HG02981 (cell line): ENCODE data around the gene SSTR5.

Experiments used
- ATAC-seq: cut with Tn5 transposase; IDR thresholded peaks from one replicate; pipeline ENCODE4 v1.9.1; 2021; ENCODE audit warnings: mild to moderate bottlenecking, moderate library complexity; ENCODE audit not compliant: unreplicated experiment

Gene SSTR5

DNA sequence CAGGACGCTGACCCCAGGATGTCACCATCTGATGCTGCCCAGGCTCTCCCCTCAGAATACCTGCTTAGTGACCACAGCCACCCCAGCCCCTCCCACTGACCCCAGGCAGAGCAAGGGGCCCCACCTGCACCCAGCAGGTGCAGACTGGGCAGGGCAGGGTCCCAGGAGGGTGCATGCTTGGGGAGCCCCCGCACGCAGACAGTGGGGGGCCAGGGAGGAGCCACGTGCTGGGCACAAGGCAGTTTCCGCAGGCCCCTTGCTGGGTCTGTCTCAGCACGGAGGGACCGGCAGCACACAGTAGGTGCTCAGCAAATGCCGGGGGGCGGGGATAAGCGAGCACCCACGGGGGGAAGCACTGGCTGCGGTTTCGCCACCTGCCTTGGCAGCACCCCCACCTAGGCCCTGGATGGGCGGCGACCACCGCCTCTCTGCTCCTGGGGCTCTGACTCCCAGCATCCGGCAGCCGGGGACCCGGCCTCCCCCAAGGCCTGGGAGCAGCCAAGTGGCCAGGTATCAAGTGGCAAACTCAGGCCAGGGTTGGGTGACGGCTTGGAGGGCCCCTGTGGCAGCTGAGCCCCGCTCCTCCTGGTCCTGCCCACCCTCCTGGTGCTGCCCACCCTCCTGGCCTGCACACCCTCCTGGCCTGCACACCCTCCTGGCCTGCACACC lies 18.7 kb upstream of the SSTR5 start:
- no peak for ATAC-seq

DNA sequence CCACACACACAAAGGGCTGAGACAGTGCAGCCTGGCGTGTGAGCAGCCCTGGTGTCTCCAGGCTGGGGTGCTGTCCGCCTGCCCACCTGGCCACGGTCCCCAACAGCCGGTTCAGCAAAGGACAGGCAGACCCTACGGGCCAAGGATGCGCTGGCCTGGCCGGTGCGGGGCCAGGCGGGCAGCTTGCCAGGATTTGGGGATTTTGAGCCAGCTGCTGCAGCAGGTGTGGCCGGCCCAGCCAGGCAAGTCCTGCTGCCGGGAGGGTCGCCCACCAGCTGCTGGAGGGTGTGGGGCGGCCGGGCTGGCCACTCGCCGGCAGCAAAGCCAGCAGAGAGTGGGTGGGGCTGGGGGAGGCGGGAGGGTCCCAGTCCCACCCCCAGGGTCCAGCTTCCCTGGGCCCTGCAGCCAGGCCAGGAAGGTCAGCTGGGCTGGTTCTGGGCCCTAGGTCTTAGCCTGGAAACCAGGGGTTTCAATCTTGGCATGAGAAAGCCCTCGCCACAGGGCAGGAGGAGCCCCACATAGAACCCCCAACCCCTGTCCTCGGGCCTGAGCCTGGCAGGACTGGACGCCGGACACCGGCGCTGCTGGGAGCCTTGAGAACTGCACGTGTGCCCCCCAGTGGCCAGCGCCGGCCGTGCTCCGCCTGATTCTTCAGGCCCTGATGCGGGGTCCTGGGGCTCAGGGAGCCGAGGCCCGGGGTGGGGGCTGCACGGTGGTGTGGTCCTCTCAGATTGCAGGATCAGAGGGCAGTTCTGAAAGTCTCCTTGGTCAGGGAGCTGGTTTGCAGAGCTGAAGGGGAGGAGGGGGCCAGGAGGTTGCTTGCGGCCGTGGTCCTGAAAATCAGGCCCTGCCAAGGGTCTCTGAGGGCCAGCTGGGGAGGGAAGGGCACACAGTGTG lies 17.6 kb upstream of the SSTR5 start:
- ATAC-seq = no peak

DNA sequence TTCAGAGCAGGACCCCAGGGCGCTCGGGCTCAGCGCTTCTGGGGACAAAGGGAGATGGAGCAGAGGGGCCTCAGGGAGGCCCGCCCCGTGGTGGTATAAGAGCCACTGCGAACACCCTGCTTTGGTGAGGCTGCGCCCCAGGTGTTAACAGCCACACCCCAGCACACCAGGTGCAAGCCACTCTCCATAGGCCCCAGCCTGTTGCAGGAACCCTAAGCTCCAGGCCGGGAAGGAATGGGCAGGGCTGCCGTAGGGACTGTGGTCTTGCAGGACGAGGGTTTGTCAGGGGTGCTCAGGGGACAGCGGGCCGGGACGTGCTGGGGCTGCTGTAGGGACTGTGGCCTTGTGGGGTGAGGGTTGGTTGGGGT lies 17.0 kb upstream of the SSTR5 start:
- ATAC-seq = no peak

DNA sequence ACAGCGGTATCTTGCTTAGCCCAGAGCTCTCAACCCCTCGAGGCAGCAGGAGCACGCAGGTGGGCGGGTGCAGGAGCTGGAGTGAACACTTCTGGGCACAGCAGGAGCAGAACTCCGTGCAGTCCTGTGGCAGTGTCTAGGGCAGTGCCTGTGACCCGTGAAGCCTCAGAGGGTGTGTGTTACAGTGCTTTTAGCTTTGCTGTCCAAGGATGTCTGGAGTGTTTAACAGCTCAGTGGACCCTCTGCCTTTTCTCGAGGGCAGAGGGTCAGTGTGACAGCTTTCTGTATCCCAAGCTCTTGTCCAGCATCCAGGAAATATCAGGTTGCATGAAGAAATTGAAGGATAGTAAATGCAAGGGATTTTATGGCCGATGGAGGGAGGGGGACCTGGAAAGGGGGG lies 16.4 kb upstream of the SSTR5 start:
- no peak for ATAC-seq

DNA sequence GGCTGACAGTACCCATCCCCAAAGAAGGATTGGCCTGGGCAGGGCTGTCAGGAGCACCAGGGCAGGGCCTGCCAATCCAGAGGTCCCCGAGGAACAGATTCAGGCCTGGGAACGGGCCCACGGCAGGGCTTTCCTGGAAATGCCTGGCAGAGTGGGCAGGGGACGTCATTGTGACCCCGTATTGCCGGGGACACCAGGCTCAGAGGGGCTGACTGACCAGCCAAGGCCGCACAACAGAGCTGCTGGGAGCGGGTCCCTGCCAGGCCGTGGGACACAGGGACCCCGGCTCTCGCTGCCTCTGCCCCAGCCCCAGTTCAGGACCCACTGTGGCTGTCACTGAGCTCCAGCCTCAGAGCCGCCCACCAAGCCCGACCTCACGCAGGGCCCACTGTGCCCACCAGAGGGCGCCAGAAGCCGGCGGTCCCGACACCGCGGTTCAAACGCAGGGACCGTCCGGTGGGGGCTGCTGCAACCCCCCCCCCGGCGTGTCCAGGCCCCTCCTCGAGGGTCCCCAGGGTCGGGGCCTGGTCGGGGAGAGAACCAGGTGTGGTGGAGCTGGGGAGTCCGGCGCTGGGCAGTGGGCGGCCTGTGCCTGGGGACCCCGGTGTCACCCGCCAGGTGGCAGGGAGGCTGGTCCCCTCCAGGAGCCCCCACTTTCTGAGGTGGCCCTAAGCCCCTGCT lies 15.2 kb upstream of the SSTR5 start:
- ATAC-seq = no peak

DNA sequence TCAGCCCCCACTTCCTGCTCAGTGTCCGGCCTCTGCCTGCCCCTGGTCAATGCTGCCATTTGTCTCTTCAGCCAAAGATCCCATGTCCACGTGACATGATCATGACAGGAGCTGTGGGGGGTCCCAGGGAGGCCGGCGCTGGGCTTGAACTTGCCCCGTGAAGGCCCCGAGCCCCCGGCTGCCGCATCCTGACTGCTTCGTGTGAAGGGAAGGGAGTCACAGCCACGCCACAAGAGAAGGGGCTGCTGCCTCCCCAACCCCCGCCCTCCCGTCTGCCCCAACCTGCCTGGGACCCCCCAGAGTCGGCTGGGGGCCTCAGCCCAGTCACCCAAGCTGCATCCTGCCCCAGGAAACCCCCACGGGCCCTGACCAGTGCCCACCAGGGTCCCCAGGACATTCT lies 14.3 kb upstream of the SSTR5 start:
- ATAC-seq = no peak

DNA sequence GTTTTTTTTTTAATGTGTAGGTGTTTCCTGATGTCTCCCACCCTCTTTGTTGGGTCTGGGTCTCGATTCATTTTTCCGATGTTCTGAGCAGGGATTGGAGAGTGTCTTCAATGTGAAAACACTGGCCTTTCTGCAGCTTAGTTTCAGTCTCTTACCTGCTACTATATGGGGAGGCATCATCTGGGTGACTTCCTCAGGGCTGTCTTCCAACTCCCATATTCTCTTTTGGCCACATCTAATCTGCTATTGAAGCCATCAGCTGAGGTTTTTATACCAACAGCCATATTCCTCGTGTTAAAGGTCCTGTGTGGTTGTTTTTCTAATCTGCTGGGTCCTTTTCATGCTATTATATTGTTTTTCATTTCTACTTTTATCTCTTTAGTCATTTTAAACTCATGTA lies 13.2 kb upstream of the SSTR5 start:
- ATAC-seq = no peak

DNA sequence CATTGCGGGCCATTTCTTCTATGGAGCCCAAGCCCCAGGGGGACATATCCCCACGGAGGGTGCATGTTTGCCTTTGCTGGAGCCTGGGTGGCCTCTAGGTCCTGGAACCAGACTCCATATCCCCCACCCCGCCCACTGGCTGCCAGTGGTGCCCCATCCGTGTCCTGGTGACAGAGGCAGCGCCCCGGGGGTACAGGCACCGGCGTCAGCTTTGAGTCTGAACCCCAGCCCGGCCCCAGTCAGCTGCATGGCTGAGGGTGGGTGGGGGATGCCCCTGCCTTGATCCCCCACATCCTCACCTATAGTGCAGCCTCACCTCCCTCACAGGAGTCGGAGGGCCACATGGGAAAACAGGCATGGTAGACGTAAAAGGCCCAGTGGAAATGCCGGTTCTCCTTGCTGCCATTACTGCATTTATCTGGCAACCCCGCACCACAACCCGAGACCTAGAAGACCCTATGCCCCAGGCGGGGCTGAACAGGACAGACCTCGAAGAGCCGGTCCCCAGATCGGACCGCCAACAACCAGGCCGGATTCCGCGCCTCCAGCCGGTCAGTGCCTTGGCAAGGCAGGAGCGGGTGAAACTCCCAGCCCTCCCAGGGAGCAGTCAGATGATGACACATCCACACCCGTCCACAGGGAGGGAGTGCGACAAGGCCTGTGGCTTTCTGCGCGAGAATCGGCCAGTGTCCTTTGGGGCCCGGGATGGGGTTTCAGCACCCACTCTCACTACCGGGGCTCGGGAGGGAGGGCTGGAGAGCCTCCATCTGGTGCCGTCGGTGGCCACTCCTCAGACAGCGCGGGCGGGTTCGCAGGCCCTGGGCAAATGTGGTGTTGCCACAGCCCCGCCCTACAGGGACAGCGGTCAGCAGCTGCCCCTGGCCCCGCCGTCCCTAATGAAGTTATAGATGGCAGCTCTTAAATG lies 11.9 kb upstream of the SSTR5 start:
- ATAC-seq = no peak

DNA sequence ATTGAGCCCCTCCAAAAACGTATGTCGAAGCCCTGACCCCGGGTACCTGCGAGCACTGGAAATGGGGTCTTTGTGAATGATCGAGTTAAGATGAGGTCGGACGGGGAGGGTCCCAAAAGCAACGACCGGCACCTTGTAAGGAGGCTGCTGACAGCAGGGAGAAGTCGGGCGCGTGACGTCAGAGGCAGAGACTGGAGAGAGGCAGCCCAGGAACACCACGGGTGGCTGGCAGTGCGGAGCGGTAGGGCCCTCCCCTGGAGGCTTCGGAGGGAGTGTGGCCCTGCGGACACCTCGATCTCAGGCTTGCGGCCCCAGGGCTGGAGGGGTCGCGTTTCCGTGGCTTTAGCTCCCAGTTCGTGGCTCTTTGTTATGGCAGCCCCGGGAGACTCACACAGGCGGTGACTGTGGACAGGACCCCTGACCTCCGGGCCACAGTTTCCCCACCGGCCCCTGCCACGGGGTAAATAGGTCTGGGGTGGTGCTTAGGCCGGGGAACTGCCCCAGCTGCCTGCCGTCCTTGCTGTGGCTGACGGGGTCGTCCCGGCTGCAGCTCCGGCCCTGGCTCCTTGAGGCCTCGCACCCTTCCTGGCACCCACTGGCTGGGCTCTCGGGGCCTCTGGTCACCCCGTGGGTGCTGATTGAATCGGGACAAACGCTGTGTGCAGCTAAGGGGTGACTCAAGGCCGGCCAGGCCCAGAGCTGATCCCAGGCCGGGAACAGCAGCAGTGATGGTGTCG lies 10.6 kb upstream of the SSTR5 start:
- ATAC-seq = no peak

DNA sequence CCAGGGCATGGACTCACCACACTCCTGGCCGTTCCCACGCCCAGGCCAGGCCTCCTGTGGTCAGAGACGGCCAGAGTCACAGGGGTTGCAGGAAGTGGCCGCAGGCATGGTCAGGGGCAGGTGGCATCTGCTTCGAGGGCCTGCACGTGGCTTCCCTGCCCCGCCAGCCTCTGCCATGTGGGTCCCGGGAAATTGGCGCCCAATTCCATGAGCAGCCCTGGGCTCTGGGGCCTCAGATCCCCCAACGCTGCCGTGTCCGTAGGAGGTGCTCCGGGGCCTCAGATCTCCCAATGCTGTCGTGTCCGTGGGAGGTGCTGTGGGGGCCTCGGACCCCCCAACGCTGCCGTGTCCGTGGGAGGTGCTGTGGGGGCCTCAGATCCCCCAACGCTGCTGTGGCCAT lies 9.7 kb upstream of the SSTR5 start:
- ATAC-seq = no peak

DNA sequence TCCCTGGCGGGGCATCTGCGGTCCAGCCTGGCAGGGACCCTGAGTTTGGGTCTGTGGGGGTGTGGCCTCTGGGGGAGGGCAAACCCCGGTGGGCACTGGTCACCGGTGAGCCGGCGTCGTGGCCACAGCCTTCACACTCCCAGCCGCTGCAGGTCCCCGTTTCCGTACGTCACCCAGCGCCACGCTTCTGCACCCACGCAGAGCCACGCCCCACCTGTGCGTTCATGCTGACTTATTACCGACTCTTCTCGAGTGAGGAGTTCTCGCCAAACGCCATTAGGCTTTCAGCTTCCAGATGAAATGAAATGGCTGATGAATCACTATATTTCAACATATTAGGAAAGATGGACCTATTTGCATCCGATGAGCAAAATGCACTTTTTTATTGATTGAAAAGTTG lies 8.8 kb upstream of the SSTR5 start:
- no peak for ATAC-seq

DNA sequence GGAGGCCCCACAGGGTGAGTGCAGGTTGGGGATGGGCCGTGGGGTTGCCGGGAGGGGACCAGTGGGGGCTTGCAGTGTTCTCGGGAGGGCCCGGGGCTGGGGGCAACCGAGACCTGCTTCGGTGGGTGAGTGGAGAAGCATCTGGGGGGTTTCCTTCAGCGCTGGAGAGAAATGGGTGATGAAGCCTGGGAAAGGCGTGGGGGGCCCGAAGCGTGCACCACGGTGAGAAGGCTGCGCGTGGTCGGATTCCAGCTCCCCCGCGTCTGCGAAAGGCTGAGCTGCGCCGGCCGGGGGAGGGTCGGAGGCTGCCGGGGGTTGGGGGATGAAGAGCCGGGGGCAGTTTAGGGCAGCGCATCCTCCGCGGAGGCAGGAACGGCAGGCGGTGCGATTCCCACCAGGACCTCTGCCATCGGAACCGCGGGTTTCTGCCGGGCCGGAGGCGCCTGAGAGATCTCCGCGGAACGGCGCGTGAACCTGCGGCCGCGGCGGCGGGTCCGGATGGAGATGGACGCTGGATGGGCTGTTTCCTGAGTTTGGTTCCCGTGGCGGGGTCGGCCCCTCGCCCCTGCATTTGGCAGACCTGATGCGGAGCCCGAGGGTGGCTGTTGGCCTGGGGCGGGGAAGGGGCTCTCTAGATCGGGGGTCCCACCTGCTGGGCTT lies 6.9 kb upstream of the SSTR5 start:
- no peak for ATAC-seq

DNA sequence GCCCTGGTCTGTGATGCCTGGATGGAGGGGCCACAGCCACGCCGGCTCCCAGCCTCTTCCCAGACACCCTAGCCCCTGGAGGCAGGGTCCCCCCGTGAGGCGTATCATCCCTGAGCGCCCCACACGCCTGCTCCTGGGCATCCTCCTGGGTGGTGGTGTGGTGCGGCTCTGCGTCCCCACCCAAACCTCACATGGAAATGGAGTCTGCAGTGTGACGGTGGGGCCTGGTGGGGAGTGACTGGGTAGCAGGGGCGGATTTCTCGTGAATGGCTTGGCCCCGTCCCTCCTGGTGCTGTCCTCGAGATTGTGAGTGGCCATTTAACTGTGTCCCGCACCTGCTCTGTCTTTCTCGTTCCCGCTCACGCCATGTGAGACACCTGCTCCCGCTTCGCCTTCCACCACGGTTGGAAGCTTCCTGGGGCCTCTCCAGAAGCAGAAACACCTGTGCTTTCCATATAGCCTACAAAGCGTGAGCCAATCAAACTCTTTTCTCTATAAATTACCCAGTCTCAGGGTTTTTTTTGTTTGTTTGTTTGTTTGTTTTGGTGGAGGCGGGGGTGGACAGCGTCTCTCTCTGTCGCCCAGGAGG lies 5.9 kb upstream of the SSTR5 start:
- ATAC-seq = no peak

DNA sequence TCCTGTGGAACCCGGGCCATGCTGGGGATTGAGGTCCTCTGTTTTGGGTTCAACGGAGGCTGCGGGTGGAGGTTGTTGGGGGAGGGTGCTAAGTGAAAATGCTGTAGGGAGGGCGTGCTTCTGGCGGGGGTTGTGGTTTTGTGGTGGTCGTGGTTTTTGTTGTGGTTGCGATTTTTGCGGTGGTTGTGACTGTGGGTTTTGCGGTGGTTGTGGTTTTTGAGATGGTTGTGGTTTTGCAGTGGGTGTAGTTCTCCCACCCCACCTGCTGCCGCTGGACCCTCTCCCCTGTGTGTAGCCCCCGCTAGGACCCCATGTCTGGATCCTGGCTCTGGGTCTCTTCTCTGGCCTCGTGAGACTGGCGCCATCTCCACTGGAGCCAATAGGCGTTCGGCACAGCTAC lies 4.9 kb upstream of the SSTR5 start:
- no peak for ATAC-seq

DNA sequence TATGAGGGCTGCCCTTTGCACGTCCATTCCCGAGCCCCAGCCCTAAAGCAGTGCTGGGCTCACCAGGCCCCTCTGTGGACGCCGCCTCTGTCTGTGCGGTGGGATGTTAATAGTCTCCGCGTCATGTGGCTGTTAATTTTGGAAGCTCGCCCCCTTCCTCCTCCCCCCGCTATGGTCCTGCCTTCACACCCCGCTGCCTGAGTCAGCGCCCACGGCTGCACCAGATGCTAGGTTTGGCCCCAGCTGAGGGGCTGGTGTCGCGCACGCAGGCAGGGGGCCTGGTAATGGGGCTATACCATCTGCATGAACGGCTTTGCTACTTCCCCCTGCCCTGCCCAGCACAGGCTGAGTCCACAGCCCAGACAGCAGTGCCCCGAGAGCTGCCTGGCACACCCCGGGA lies 4.1 kb upstream of the SSTR5 start:
- no peak for ATAC-seq

DNA sequence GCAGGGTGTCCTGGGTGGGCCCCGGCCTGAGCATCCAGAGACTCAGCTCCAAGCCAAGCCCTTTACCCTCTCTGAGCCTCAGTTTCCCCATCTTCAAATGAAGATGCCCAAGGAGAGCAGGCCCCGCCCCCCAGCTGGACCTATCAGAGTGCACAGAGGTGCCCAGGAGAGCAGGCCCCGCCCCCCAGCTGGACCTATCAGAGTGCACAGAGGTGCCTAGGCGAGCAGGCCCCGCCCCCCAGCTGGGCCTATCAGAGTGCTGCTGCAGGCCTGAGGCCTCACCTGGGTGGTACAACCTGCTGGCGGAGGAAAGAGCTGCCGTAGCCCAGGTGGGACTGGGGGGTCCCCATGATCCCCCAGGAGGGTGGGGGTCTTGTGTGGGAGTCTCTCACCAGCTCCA lies 3.4 kb upstream of the SSTR5 start:
- ATAC-seq = no peak

DNA sequence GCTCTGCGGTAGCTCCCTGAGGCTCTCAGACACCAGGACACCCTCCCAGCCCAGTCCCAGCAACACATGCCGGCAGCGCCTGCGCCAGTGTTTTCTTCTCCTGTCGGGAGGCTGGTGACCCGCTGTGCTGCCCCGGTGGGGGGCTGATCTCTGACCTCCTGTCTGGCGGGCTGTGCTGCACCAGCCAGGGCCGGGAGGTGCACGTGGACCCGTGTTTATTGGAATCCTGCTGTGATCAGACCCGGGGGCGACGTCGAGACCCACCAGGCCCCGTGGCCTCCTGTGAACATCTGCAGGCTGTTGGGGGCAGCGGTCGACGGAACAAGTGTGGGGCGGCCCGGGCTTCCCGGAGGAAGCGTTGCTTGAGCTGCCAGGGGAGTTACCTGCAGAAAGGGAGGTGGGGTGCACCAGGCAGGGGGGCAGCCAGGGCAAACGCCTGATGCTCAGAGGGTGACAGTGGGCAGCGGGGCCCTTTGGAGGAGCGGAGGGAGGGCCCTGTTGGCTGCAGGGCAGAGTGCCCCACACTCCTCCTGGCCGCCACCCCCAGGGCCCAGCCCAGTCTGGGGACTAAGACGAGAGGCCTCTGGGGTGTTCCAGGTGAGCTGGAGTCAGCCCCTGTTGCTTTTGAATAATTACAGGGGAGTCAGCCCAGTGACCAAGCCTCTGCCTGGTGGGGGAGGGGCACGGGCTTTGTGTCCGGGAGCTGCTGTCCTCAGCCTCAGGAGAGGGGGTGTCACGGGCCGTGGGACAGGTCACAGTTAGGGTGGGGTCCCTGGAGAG lies 2.3 kb upstream of the SSTR5 start:
- no peak for ATAC-seq

DNA sequence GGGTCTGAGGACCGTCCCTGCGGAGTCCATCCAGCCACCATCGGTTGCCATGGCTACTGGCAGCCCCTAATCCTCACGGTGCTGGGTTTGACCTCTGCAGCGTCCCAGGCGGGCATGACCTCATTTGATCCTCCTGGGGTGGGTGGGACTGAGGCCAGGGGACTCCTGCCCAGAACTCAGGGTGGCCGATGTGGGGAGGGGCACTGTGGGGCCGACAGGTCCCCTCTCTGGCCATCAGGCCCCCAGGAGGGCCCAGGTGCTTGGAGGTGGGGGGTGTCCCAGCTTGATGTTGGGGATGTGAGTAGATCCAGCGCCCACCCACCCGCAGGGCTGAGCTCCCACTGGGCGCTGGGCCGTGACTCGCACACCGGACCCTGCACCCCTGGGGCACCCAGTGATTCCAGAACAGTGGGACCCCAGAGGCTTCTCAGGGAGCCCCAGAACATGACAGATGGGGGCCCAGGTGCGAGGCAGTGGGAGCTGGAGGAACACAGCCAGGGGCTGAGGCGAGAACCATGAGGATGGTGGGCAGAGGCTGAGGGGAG lies 1.6 kb upstream of the SSTR5 start:
- no peak for ATAC-seq
